Esophagus muscularis mucosa (tissue), 4 donors: ENCODE measurements around the gene CKAP5. TPM values are rescaled to one million over a fixed set of nuclear protein-coding genes. Genes with fewer than 3 reads are reported as not detected.

Experiments used
- DNase-seq: peaks from one replicate; pipeline ENCODE4 v3.0.0-alpha.2; 2017; ENCODE audit errors: extremely low spot score
- H3K27ac ChIP-seq, 4 donors: fragments of 200-600 bp; sonication (generic); replicated peaks in 1 of 4; 1 replicate in 3 of 4; 2 replicates in 1 of 4; pipeline ENCODE4 v1.5.1; 2016 to 2019; ENCODE audit warnings: mild to moderate bottlenecking in 1 of 4
- H3K27me3 ChIP-seq, 4 donors: fragments of 200-600 bp; sonication (generic); one replicate each; pipeline versions ENCODE4 v1.5.1 to v1.6.0; 2016 to 2019
- H3K36me3 ChIP-seq, 4 donors: fragments of 200-600 bp; sonication (generic); one replicate each; pipeline ENCODE4 v1.5.1; 2016 to 2019
- H3K4me1 ChIP-seq, 4 donors: fragments of 200-600 bp; sonication (generic); one replicate each; pipeline ENCODE4 v1.5.1; 2016 to 2019
- H3K4me3 ChIP-seq, 4 donors: fragments of 200-600 bp; sonication (generic); 1 replicate in 2 of 4; 2 replicates in 2 of 4; pipeline ENCODE4 v1.5.1; 2016 to 2019; ENCODE audit warnings: mild to moderate bottlenecking in 4 of 4, moderate library complexity in 1 of 4
- H3K9me3 ChIP-seq, 4 donors: fragments of 200-600 bp; sonication (generic); 1 replicate in 3 of 4; 2 replicates in 1 of 4; pipeline ENCODE4 v1.5.1; 2016 to 2019
- CTCF ChIP-seq, 3 experiments: fragments of 200-600 bp in 2 of 3; fragments of 450-650 bp in 1 of 3; sonication (generic) in 2 of 3; IDR thresholded peaks; one replicate each; pipeline ENCODE4 v1.5.1; 2017 to 2019; ENCODE audit warnings: antibody characterized with exemption in 3 of 3, mild to moderate bottlenecking in 2 of 3, moderate library complexity in 1 of 3
- EP300 ChIP-seq: sonication (generic); formaldehyde crosslinking; IDR thresholded peaks from one replicate; pipeline ENCODE4 v1.6.1; 2017; ENCODE audit warnings: antibody characterized with exemption
- POLR2A ChIP-seq: fragments of 450-650 bp; IDR thresholded peaks from one replicate; pipeline ENCODE4 v1.6.1; 2017; ENCODE audit warnings: antibody characterized with exemption, moderate library complexity, mild to moderate bottlenecking, low read depth
- POLR2AphosphoS5 ChIP-seq, 2 donors: sonication (generic); formaldehyde crosslinking; IDR thresholded peaks; one replicate each; pipeline ENCODE4 v1.6.1; 2017; ENCODE audit warnings: antibody characterized with exemption in 2 of 2
- WGBS: methylation state at CpG from one replicate; pipeline ENCODE4 v1.1.5; 2018; 5-methylcytosine and 5-hydroxymethylcytosine counted together
- intact Hi-C: fragments of 100-400 bp; cut with DNase I; formaldehyde crosslinking; loops from one replicate; pipeline ENCODE4 v1.15.1; 2023
- total RNA-seq, 4 donors: library from RNA; depleted of rRNA; stranded (reverse); fragments of >200 nt; gene quantifications; one replicate each; pipeline versions ENCODE4 v1.1.0 to v1.2.1, GENCODE V29; 2016

The CKAP5 gene
- total RNA-seq, 4 donors from 2014 or later = 32.4 to 49.2 (median 40.0) TPM

GRCh38 chr11:46889251-46889650, 43.2 kb upstream of the CKAP5 start:
- 86% methylated on average over 7 of the region's 7 CpGs for WGBS
- H3K9me3 ChIP-seq = no peaks in the 10 kb centered on the region
- peaks cover 0 to 34% (median 19%) of the 10 kb centered on the region in 4 donors for H3K36me3 ChIP-seq
- H3K27ac ChIP-seq = no peak overlapping the region
- TF ChIP-seq POLR2AphosphoS5 (IDR thresholded peaks at IDR 0.05) (no peak), EP300 (no peak), CTCF (IDR thresholded peaks at IDR 0.05) (no peak), POLR2A (no peak)
- H3K4me3 ChIP-seq = no peak overlapping the region
- intact Hi-C loops = loop anchor here (2.0 to 10.0 kb wide), 2 partner anchors 264 to 466 kb away; partner anchors contain the start of gene MYBPC3
- no peak for DNase-seq
- no peaks in the 10 kb centered on the region for H3K27me3 ChIP-seq
- no peaks in the 10 kb centered on the region for H3K4me1 ChIP-seq

- Histone ChIP-seq H3K9me3 (no peaks in the 10 kb centered on the region), H3K36me3 (peaks cover 0 to 40% (median 21%) of the 10 kb centered on the region in 4 donors), H3K4me3 (no peak overlapping the region), H3K27me3 (no peaks in the 10 kb centered on the region), H3K27ac (no peak overlapping the region), H3K4me1 (no peaks in the 10 kb centered on the region)
- TF ChIP-seq POLR2A (no peak), CTCF (IDR thresholded peaks at IDR 0.05) (no peak), EP300 (no peak), POLR2AphosphoS5 (IDR thresholded peaks at IDR 0.05) (no peak)
- no peak for DNase-seq
- intact Hi-C loops = loop anchor here (2.0 to 10.0 kb wide), 2 partner anchors 264 to 466 kb away; partner anchors contain the start of gene MYBPC3
- WGBS = 76% methylated on average over 5 of the region's 5 CpGs
These were observed 42.6 kb upstream of the CKAP5 start for GRCh38 chr11:46888636-46889035.

- 89% methylated on average over 11 of the region's 11 CpGs for WGBS
- no peak for DNase-seq
- H3K27me3 ChIP-seq = no peaks in the 10 kb centered on the region
- H3K9me3 ChIP-seq = no peaks in the 10 kb centered on the region
- H3K4me3 ChIP-seq = no peak overlapping the region
- no peak overlapping the region for H3K27ac ChIP-seq
- TF ChIP-seq EP300 = no peak
- no peak for TF ChIP-seq CTCF (IDR thresholded peaks at IDR 0.05)
- TF ChIP-seq POLR2A = no peak
- TF ChIP-seq POLR2AphosphoS5 (IDR thresholded peaks at IDR 0.05) = no peak
- H3K4me1 ChIP-seq = no peaks in the 10 kb centered on the region
- H3K36me3 ChIP-seq = peaks cover 0 to 41% (median 35%) of the 10 kb centered on the region in 4 donors
- intact Hi-C loops = loop anchor here (10.0 kb wide), 1 partner anchor 469 kb away; the partner anchor contains the start of gene MYBPC3
These were observed 40.1 kb upstream of the CKAP5 start for GRCh38 chr11:46886211-46886610.

GRCh38 chr11:46879056-46879585, 33.0 kb upstream of the CKAP5 start:
- no peak overlapping the region for H3K4me3 ChIP-seq
- H3K4me1 ChIP-seq = no peaks in the 10 kb centered on the region
- TF ChIP-seq POLR2AphosphoS5 (IDR thresholded peaks at IDR 0.05) = no peak
- intact Hi-C loops = no loop called here
- DNase-seq = no peak
- no peaks in the 10 kb centered on the region for H3K9me3 ChIP-seq
- no peak overlapping the region for H3K27ac ChIP-seq
- 91% methylated on average over 9 of the region's 10 CpGs for WGBS
- H3K27me3 ChIP-seq = no peaks in the 10 kb centered on the region
- peaks cover 0 to 67% (median 43%) of the 10 kb centered on the region in 4 donors for H3K36me3 ChIP-seq

GRCh38 chr11:46877580-46877979, 31.5 kb upstream of the CKAP5 start:
- no peaks in the 10 kb centered on the region for H3K9me3 ChIP-seq
- WGBS = 92% methylated on average over 1 of the region's 1 CpG
- H3K36me3 ChIP-seq = peaks cover 0 to 69% (median 49%) of the 10 kb centered on the region in 4 donors
- no peak for TF ChIP-seq EP300
- TF ChIP-seq POLR2AphosphoS5 (IDR thresholded peaks at IDR 0.05) = no peak
- TF ChIP-seq POLR2A = no peak
- no peak for TF ChIP-seq CTCF (IDR thresholded peaks at IDR 0.05)
- H3K4me3 ChIP-seq = no peak overlapping the region
- intact Hi-C loops = no loop called here
- H3K4me1 ChIP-seq = no peaks in the 10 kb centered on the region
- no peak overlapping the region for H3K27ac ChIP-seq
- no peak for DNase-seq
- no peaks in the 10 kb centered on the region for H3K27me3 ChIP-seq
